T-cell (primary cell): Measurements from ENCODE around the gene SPINK2. TPM values are rescaled to one million over a fixed set of nuclear protein-coding genes. Genes with fewer than 3 reads are reported as not detected.
A peak's percentile ranks its signal among the peaks of the same experiment; 100 is the strongest.

ENCODE experiments used
- ATAC-seq, 4 experiments: fragments of 200-7000 bp in 3 of 4; fragments of 150-1000 bp in 1 of 4; cut with Tn5 transposase; replicated peaks in 1 of 4; 1 replicate in 3 of 4; 2 replicates in 1 of 4; pipeline ENCODE4 v1.10.0; 2021; ENCODE audit warnings: moderate library complexity in 3 of 4, mild to moderate bottlenecking in 2 of 4, moderate number of reproducible peaks in 1 of 4
- CTCF ChIA-PET, 2 donors: fragments of 300-600 bp; sonication (Branson Sonifier 250); formaldehyde crosslinking; loops; one replicate each; lab custom pipeline; 2022; ENCODE audit warnings: antibody characterized with exemption in 2 of 2; lab: Charles Lee
- POLR2A ChIA-PET, 2 donors: fragments of 300-600 bp; sonication (Branson Sonifier 250); formaldehyde crosslinking; loops; one replicate each; lab custom pipeline; 2022; ENCODE audit warnings: antibody characterized with exemption in 2 of 2; lab: Charles Lee
- DNase-seq, 35 experiments: peaks; one replicate each; pipeline versions ENCODE4 v3.0.0 to v3.0.0-alpha.2; 2013 to 2023
- H3K27ac ChIP-seq: one replicate; pipeline ENCODE4 v1.5.1; 2013; ENCODE audit warnings: low read length
- H3K27me3 ChIP-seq, 2 experiments: replicated peaks in 1 of 2; 1 replicate in 1 of 2; 2 replicates in 1 of 2; pipeline versions ENCODE4 v1.6.1 to v1.7.0; 2013; ENCODE audit warnings: low read length in 1 of 2, mixed read lengths in 1 of 2; ENCODE audit not compliant: control insufficient read depth in 2 of 2, insufficient read depth in 2 of 2; ENCODE audit errors: extremely low read depth in 1 of 2
- H3K36me3 ChIP-seq, 2 donors: 1 replicate in 1 of 2; 2 replicates in 1 of 2; pipeline versions ENCODE4 v1.6.1 to v1.7.0; 2013; ENCODE audit warnings: low read length in 1 of 2; ENCODE audit not compliant: control insufficient read depth in 2 of 2, insufficient read depth in 1 of 2; ENCODE audit errors: extremely low read depth in 1 of 2
- H3K4me1 ChIP-seq, 2 experiments: 1 replicate in 1 of 2; 2 replicates in 1 of 2; pipeline versions ENCODE4 v1.6.1 to v1.7.0; 2013; ENCODE audit warnings: low read length in 2 of 2, mixed read lengths in 1 of 2; ENCODE audit not compliant: insufficient read depth in 2 of 2, control insufficient read depth in 1 of 2; ENCODE audit errors: extremely low read depth in 1 of 2
- H3K4me3 ChIP-seq, 2 donors: 1 replicate in 1 of 2; 2 replicates in 1 of 2; pipeline versions ENCODE4 v1.5.1 to v1.7.0; 2013; ENCODE audit warnings: mild to moderate bottlenecking in 2 of 2, low read length in 1 of 2, moderate library complexity in 1 of 2; ENCODE audit not compliant: control insufficient read depth in 1 of 2; ENCODE audit errors: extremely low read depth in 1 of 2
- H3K9me3 ChIP-seq: 2 replicates; pipeline ENCODE4 v1.7.0; 2013
- H3K27ac Mint-ChIP-seq, 2 donors: one replicate each; pipeline ENCODE4 v1.8.0; 2020 to 2021; ENCODE audit warnings: mild to moderate bottlenecking in 2 of 2, mixed read lengths in 2 of 2
- H3K27me3 Mint-ChIP-seq, 2 donors: one replicate each; pipeline ENCODE4 v1.8.0; 2021 to 2022; ENCODE audit warnings: mixed read lengths in 2 of 2
- H3K36me3 Mint-ChIP-seq: one replicate; pipeline ENCODE4 v1.8.0; 2021; ENCODE audit warnings: mixed read lengths
- H3K4me1 Mint-ChIP-seq, 3 donors: one replicate each; pipeline ENCODE4 v1.8.0; 2020 to 2022; ENCODE audit warnings: mixed read lengths in 3 of 3, mild to moderate bottlenecking in 1 of 3
- H3K4me3 Mint-ChIP-seq, 3 donors: one replicate each; pipeline ENCODE4 v1.8.0; 2020 to 2022; ENCODE audit warnings: mild to moderate bottlenecking in 3 of 3, mixed read lengths in 3 of 3, moderate library complexity in 3 of 3
- H3K9me3 Mint-ChIP-seq, 3 donors: one replicate each; pipeline ENCODE4 v1.8.0; 2020 to 2022; ENCODE audit warnings: mixed read lengths in 3 of 3
- WGBS: methylation state at CpG from one replicate; pipeline ENCODE4 v1.1.5; 2013; ENCODE audit warnings: missing lambda C conversion rate; ENCODE audit not compliant: insufficient coverage; 5-methylcytosine and 5-hydroxymethylcytosine counted together
- total RNA-seq, 35 experiments: library from RNA in 6 of 35; stranded (reverse) in 6 of 35; fragments of 120-200 nt in 1 of 35; gene quantifications; one replicate each; pipeline versions ENCODE4 v1.2.1 to v1.2.4 and lab custom pipeline; 2013 to 2026

Gene SPINK2
- total RNA-seq, 5 donors from 2014 or later (not counting 1 experiment from before 2014, with no cell fraction given), result 2.0 to 11.6 (median 3.9) TPM

DNA sequence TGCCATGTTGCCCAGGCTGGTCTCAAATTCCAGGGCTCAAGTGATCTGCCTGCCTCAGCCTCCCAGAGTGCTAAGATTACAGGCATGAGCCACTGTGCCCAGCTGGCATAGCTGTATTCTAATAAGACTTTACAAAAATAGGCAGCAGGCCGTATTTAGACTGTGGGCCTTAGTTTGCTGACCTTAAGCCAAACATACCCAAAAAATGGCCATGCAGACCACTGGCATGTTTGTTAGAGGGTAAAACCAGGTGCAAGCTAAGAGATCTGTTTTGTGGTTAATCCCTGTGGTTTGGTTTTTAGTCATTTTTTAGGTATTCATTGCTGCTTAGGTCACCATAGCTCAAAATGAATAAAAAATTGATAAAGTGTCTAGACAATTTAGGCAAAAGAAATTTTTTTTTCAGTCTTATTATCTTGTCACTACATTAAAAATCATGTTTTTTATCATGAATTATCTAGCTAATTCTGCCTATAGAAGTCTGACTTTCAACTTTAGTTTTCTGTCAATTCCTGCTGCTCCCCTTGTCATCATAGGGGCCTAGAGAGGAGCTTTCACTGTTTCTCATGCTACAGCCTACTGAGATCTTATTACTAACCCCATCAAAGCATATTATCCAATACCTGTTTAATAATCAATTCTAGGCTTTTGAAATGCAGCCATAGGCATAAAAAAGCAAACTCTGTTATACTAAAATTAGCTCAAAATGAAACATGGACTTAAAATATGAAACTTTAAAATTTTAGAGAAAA is 7.5 kb upstream of the SPINK2 start:
- no peak overlapping the region for H3K4me3 ChIP-seq
- no CpG with 5 or more reads among the region's 1 CpG for whole genome bisulfite sequencing
- no peaks in the 10 kb centered on the region for H3K4me1 ChIP-seq
- H3K27me3 ChIP-seq, result no peaks in the 10 kb centered on the region
- no peaks in the 10 kb centered on the region for H3K36me3 ChIP-seq
- ATAC-seq (no peak), DNase-seq (no peak)
- Mint-ChIP-seq H3K4me3 (no peak overlapping the region), H3K27me3 (no peaks in the 10 kb centered on the region), H3K9me3 (no peaks in the 10 kb centered on the region), H3K4me1 (no peaks in the 10 kb centered on the region), H3K36me3 (no peaks in the 10 kb centered on the region), H3K27ac (no peak overlapping the region)
- ChIA-PET CTCF (interaction anchor here in 1 of 2 donors (0.5 kb wide), 1 partner anchor 935 kb away, joined by 4 read pairs; no protein-coding TSS in a partner anchor), POLR2A (no interaction called here)
- H3K9me3 ChIP-seq, result no peaks in the 10 kb centered on the region
- no peak overlapping the region for H3K27ac ChIP-seq

DNA sequence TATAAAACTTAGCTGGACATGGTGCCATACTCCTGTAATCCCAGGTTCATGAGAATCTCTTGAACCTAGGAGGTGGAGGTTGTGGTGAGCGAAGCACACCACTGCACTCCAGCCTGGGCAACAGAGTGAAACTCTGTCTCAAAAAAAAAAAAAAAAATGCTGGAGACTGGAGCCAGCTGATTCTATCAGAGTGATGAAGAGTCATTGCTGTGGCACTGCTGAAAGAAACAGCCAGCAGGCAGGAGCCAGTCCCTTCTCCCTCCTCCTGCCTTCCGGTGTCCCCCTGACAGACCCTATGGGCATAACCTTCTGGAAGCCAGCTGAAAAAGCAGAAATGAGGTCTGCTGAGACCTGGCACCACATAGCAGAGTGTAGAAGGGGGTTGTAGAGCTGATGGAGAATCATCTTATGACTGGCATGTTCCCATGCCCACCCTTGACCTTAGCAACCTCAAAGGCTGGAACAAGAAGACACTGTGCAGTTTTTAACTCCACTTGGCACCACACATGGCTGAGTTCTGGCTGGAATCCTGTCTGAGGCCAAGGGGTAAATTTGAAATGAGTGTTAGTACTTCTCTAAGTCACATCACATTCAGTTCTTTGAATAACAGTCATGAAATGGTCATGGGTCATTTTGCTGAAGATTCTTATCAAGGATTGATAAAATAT is 2.6 kb upstream of the SPINK2 start:
- Histone ChIP-seq H3K36me3 (no peaks in the 10 kb centered on the region), H3K27me3 (peaks cover 0 to 3% of the 10 kb centered on the region in 2 experiments), H3K27ac (no peak overlapping the region), H3K4me1 (peaks cover 0 to 12% of the 10 kb centered on the region in 2 experiments), H3K4me3 (no peak overlapping the region), H3K9me3 (no peaks in the 10 kb centered on the region)
- H3K4me1 Mint-ChIP-seq, result peaks cover 6 to 14% (median 13%) of the 10 kb centered on the region in 3 donors
- no CpG with 5 or more reads among the region's 2 CpGs for WGBS
- DNase-seq (no peak), ATAC-seq (no peak)
- no peaks in the 10 kb centered on the region for H3K9me3 Mint-ChIP-seq
- H3K4me3 Mint-ChIP-seq, result no peak overlapping the region
- H3K27ac Mint-ChIP-seq, result no peak overlapping the region
- ChIA-PET POLR2A (interaction anchor here in 1 of 2 donors (0.7 kb wide), 1 partner anchor 270 kb away, joined by 6 read pairs; no protein-coding TSS in a partner anchor), CTCF (no interaction called here)
- no peaks in the 10 kb centered on the region for H3K27me3 Mint-ChIP-seq
- no peaks in the 10 kb centered on the region for H3K36me3 Mint-ChIP-seq

DNA sequence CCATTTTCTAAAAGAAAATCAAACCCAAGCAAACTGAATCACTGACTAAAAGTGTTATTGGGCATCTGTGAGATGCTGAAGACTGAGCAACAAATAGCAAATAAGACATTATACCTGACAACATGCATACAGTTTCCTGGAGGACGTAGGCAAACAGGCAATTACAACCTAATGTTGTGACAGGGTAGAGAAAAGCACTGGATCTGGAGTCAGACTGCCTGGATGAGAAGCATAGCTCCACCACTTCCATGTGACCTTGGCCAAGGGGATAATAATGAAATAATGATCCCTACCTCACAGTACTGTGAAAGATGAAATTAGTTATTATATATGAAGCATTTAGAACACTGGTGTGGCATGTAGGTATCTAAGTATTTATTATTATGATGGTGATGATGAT is 2.7 kb downstream of the SPINK2 start:
- Histone ChIP-seq H3K4me3 (no peak overlapping the region), H3K27me3 (peaks cover 0 to 3% of the 10 kb centered on the region in 2 experiments), H3K36me3 (no peaks in the 10 kb centered on the region), H3K27ac (no peak overlapping the region), H3K9me3 (no peaks in the 10 kb centered on the region), H3K4me1 (peaks cover 10 to 26% of the 10 kb centered on the region in 2 experiments)
- H3K27ac Mint-ChIP-seq, result peak overlapping the region; percentile 72 to 88
- WGBS, result no CpG with 5 or more reads among the region's 1 CpG
- no peaks in the 10 kb centered on the region for H3K27me3 Mint-ChIP-seq
- H3K9me3 Mint-ChIP-seq, result no peaks in the 10 kb centered on the region
- no peak for DNase-seq
- peaks cover 24 to 34% (median 34%) of the 10 kb centered on the region in 3 donors for H3K4me1 Mint-ChIP-seq
- H3K36me3 Mint-ChIP-seq, result no peaks in the 10 kb centered on the region
- ChIA-PET POLR2A (interaction anchor here (0.6 to 0.7 kb wide), 2 partner anchors 8 to 159 kb away, joined by 3 to 8 read pairs; partner anchors contain the start of gene NOA1 (in 1 of the 2)), CTCF (no interaction called here)
- H3K4me3 Mint-ChIP-seq, result peak overlapping the region in 1 of 3 donors; percentile 6
- ATAC-seq, result no peak

DNA sequence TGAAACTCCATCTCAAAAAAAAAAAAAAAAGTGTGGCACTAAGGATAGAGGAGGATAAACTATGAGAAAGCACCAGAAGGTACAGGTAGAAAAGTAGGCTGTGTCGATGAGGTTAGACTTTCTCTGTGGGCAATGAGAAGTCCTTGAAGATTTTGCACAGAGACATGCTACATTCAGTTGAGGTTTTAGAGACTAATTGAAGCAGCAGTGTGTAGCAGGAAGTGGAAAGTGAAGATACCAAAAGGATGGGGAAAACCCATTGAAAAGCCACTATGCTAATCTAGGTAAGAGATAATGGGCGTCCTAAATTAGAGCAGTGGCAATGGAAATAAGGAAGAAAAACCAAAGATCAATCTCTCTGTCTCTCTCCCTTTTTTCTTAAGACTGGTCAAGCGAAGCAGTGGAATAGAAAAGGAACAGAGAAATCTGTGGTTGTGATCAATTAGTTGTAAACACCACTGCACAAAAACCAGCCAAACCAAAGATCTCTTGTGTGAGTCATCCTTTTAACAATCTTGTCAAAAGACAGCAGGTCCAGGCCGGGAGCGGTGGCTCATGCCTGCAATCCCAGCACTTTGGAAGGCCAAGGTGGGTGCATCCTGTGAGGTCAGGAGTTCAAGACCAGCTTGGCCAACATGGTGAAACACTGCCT is 3.5 kb downstream of the SPINK2 start:
- H3K9me3 Mint-ChIP-seq, result no peaks in the 10 kb centered on the region
- CTCF ChIA-PET, result no interaction called here
- Histone ChIP-seq H3K9me3 (no peaks in the 10 kb centered on the region), H3K27ac (peak overlapping the region; percentile 55), H3K36me3 (no peaks in the 10 kb centered on the region), H3K27me3 (peaks cover 0 to 3% of the 10 kb centered on the region in 2 experiments), H3K4me1 (peaks cover 10 to 26% of the 10 kb centered on the region in 2 experiments), H3K4me3 (no peak overlapping the region)
- no peaks in the 10 kb centered on the region for H3K36me3 Mint-ChIP-seq
- H3K4me3 Mint-ChIP-seq, result peak overlapping the region in 2 of 3 donors; percentile 9 to 19
- POLR2A ChIA-PET, result interaction anchor here in 1 of 2 donors (0.6 kb wide), 1 partner anchor 9 kb away, joined by 3 read pairs; no protein-coding TSS in a partner anchor
- peak; percentile 68 to 75 (median 73) for ATAC-seq
- no peaks in the 10 kb centered on the region for H3K27me3 Mint-ChIP-seq
- peak in 5 of 35 experiments; percentile 3 to 70 (median 16) for DNase-seq
- H3K27ac Mint-ChIP-seq, result peak overlapping the region; percentile 72 to 88
- WGBS, result 0% methylated on average over 3 of the region's 5 CpGs
- peaks cover 24 to 34% (median 34%) of the 10 kb centered on the region in 3 donors for H3K4me1 Mint-ChIP-seq

DNA sequence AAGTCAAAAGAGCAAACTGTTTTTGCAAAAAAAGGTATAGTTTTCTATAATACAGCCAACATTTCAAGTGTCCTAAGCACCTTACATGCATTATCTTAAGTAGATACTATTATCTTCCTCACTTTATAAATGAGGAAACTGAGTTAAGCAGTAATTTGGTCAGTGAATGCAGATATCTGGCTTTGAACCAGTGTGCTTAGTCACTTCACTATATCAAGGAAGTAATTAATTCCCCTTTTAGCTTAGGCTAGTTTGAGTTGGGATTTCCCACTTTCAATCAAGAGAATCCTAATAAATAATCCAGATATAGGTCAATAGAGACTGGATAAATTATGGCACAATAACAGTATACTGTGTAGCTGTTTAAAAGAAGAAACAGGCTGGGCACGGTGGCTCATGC is 14.8 kb downstream of the SPINK2 start:
- Histone ChIP-seq H3K36me3 (no peaks in the 10 kb centered on the region), H3K27me3 (no peaks in the 10 kb centered on the region), H3K9me3 (no peaks in the 10 kb centered on the region), H3K4me1 (peaks cover 8% of the 10 kb centered on the region in 2 experiments), H3K4me3 (no peak overlapping the region), H3K27ac (no peak overlapping the region)
- Mint-ChIP-seq H3K9me3 (no peaks in the 10 kb centered on the region), H3K4me1 (peaks cover 13 to 23% (median 14%) of the 10 kb centered on the region in 3 donors), H3K4me3 (no peak overlapping the region), H3K36me3 (no peaks in the 10 kb centered on the region), H3K27me3 (no peaks in the 10 kb centered on the region), H3K27ac (no peak overlapping the region)
- DNase-seq, result no peak
- ChIA-PET CTCF (no interaction called here), POLR2A (no interaction called here)
- 83% methylated on average over 1 of the region's 1 CpG for WGBS
- no peak for ATAC-seq

DNA sequence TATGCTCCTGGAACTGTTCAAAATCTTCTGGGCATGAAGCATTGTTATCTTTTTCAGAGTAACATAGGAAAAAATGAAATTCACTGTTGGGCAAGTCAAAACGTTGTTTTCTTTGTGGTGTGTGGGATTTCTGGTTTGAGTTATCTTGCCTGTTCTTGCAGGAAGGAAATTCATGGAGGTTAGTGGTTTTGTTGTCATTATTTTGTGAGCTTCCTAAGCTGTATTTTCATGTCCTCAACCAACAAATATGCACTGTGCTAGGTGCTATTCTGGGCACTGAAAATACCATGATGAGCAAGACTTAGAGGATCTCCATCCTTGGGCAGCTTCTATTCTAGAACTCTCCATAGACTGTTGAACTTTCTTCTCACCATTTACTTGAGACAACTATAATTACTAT is 16.9 kb downstream of the SPINK2 start:
- no peak for DNase-seq
- Mint-ChIP-seq H3K27ac (peak overlapping the region in 1 of 2 donors; percentile 43), H3K4me1 (peaks cover 20 to 29% (median 24%) of the 10 kb centered on the region in 3 donors), H3K36me3 (no peaks in the 10 kb centered on the region), H3K27me3 (no peaks in the 10 kb centered on the region), H3K9me3 (no peaks in the 10 kb centered on the region), H3K4me3 (no peak overlapping the region)
- Histone ChIP-seq H3K4me1 (peaks cover 8 to 10% of the 10 kb centered on the region in 2 experiments), H3K27me3 (no peaks in the 10 kb centered on the region), H3K36me3 (no peaks in the 10 kb centered on the region), H3K27ac (no peak overlapping the region), H3K4me3 (no peak overlapping the region), H3K9me3 (no peaks in the 10 kb centered on the region)
- 0% methylated on average over 1 of the region's 1 CpG for WGBS
- CTCF ChIA-PET, result interaction anchor here (0.6 to 2.0 kb wide), 2 partner anchors 229 to 325 kb away, joined by 4 to 8 read pairs; no protein-coding TSS in a partner anchor
- no peak for ATAC-seq
- POLR2A ChIA-PET, result no interaction called here
